Occipital lobe (tissue), 3 donors: ENCODE data around the gene FRMD5. TPM values are rescaled to one million over a fixed set of nuclear protein-coding genes. Genes with fewer than 3 reads are reported as not detected.
"Not testable (repeated sequence)": the region's sequence is repeated elsewhere in the genome, so short reads cannot be mapped to it uniquely, and the experiment has no call there.

Source experiments
- DNase-seq: peaks from one replicate; lab custom pipeline; 2025; lab: John Stamatoyannopoulos, UW
- small RNA-seq: library from RNA; depleted of rRNA; stranded (forward); fragments of <200 nt; gene quantifications from one replicate; pipeline ENCODE3, GENCODE V24; 2014
- total RNA-seq: library from RNA; depleted of rRNA; stranded (reverse); fragments of >200 nt; gene quantifications from one replicate; pipeline ENCODE4 v1.2.3, GENCODE V29; 2014

FRMD5 gene
- total RNA-seq, 1 donor from 2014 or later: 29.2 TPM

GRCh38 chr15:43859546-43859945 is 335.5 kb downstream of the FRMD5 start:
- no peak for DNase-seq

GRCh38 chr15:43854801-43855200 is 340.3 kb downstream of the FRMD5 start:
- no peak for DNase-seq

GRCh38 chr15:43852607-43853006 is 342.5 kb downstream of the FRMD5 start:
- no peak for DNase-seq

DNA sequence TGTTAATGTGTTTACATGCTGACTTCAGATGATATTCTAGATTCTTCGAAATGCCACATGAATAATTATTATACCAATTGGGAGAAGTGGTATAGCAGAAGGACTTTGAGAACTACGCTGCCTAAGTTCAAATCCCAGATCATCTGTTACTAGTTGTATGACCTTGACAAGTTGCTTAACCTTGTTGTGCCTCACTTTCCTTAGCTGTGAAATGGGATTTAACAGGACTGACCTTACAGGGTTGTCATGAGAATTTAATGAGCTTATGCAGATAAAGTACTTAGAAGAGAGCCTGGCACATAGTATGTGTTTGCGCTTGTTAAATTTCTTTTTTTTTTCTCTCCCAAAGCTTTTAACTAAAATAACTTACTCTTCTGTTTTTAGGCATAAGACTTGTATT is 343.8 kb downstream of the FRMD5 start:
- no peak for DNase-seq

DNA sequence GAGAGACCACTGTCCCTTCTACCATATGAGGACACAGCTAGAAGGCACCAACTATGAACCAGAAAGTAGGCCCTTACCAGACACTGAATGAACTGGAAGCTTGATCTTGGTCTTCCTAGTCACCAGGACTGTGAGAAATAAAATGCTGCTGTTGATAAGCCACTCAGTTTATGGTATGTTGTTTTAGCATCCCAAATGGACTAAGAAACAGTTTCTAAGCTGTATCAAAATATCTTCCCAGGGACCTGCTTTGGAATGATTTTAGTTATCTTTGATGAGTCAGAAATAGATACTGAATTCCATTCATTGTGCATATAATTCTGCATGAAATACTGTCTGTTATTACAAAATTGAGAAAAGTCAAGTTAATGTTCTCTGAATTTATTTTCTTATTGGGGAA is 349.6 kb downstream of the FRMD5 start:
- no peak for DNase-seq

DNA sequence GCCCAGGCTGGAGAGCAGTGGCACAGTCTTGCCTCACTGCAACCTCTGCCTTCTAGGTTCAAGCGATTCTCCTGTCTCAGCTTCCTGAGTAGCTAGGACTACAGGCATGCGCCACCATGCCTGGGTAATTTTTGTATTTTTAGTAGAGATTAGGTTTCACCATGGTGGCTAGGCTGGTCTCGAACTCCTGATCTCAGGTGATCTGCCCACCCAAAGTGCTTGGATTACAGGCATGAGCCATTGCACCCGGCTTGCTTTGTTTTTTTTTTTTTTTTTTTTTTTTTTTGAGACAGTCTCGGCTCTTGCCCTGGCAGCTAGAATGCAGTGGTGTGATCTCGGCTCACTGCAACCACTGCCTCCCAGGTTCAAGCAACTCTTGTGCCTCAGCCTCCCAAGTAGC is 362.6 kb downstream of the FRMD5 start:
- DNase-seq: not testable (repeated sequence)

DNA sequence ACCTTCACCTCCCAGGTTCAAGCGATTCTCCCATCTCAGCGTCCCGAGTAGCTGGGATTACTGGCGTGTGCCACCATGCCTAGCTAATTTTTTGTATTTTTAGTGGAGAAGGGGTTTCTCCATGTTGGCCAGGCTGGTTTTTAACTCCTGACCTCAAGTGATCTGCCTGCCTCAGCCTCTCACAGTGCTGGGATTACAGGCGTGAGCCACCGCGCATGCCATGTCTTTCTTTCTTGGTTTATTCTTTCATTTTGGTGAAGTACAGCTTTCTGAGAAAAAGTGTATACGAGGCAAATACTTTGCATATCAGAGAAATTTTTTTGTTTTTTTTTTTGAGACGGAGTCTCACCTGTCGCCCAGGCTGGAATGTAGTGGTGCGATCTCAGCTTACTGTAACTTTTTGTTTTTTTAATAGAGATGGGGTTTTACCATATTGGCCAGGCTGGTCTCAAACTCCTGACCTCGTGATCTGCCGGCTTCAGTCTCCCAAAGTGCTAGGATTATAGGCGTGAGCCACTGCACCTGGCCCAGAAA is 363.5 kb downstream of the FRMD5 start:
- DNase-seq: not testable (repeated sequence)

DNA sequence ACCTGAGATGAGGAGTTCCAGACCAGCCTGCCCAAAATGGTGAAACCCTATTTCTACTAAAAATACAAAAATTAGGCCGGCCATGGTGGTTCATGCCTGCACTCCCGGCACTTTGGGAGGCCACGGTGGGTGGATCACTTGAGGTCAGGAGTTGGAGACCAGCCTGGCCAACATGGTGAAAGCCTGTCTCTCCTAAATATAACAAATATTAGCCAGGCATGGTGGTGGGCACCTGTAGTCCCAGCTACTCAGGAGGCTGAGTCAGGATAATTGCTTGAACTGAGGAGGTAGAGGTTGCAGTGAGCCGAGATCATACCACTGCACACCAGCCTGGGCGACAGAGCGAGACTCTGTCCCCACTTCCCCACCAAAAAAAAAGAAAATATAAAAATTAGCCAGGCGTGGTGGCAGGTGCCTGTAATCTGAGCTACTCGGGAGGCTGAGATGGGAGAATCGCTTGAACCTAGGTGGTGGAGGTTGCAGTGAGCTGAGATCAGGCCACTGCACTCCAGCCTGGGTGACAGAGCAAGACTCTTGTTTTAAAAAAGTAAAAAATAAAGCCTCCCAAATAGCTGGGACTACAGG is 364.3 kb downstream of the FRMD5 start:
- DNase-seq: not testable (repeated sequence)

- not testable (repeated sequence) for DNase-seq
These were observed 365.0 kb downstream of the FRMD5 start for GRCh38 chr15:43829951-43830540.

DNA sequence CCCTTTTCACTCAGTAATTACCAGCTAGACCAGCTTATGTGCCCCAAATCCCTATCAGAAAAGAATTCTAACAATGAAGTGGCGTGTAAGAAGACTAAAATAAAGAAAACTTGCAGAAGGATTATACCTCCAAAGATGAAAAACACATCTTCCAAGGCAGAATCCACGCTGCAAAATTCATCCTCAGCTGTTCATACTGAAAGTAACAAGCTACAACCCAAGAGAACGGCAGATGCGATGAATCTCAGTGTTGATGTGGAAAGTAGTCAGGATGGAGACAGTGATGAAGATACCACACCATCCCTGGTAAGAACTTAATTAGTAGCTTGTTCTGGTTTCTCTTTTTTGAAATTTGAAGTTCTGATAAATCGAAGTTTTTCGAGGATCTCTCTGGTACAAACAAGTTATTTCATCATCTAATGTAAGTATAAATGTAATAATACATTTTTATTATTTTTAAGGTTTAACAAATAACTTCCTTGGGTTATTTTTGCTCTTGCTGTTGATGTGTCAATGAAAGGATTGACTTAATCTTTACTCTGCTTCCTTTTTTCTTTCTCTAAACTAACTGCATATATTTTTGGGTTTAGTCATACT is 366.9 kb downstream of the FRMD5 start:
- no peak for DNase-seq

- peak; percentile 28 for DNase-seq
These were observed 368.3 kb downstream of the FRMD5 start, which contains the start of gene WDR76 for GRCh38 chr15:43826508-43827341. Gene WDR76 (plus strand): TSS chr15:43827002. CDS start chr15:43827033, 31 bp downstream.

- no peak for DNase-seq
These were observed 369.0 kb downstream of the FRMD5 start for GRCh38 chr15:43826029-43826507.

- DNase-seq: not testable (repeated sequence)
These were observed 369.8 kb downstream of the FRMD5 start for GRCh38 chr15:43825305-43825704.

- peak; percentile 83 for DNase-seq
These were observed 370.5 kb downstream of the FRMD5 start, which contains the start of gene MFAP1 for GRCh38 chr15:43824302-43825246. Gene MFAP1 (minus strand): TSS chr15:43824690. CDS start chr15:43824569, 121 bp downstream.

GRCh38 chr15:43821505-43821904 is 373.6 kb downstream of the FRMD5 start:
- no peak for DNase-seq

Small RNAs within 50 kb of the gene (small RNA-seq; reads per million reads assigned to genes)
- not detected for gene RF00019

Other genes with a start within 250 kb of the FRMD5 start
- gene GOLM2, start 93.4 kb upstream of the FRMD5 start, total RNA-seq: 224 TPM
- gene CTDSPL2, start 232.4 kb upstream of the FRMD5 start, total RNA-seq: 138 TPM